ENCODE results near the gene DAZAP1.

Gene DAZAP1

GRCh38 chr19:1416014-1416841 lies 8.8 kb downstream of the DAZAP1 start:
- no CpG with 5 or more reads among the region's 28 CpGs for WGBS, 2 donors (ENCODE audit: extremely low coverage in 2 of 2, insufficient read length in 2 of 2, insufficient replicate concordance in 1 of 2)
- no peak overlapping the region for H3K14ac ChIP-seq (ENCODE audit: low read length)
- peak overlapping the region; percentile 26 for H4K8ac ChIP-seq (ENCODE audit: low read depth, low read length)
- H4K91ac ChIP-seq (ENCODE audit: low read depth, low read length, poor library complexity): no peak overlapping the region
- peak overlapping the region; percentile 59 for H2AK5ac ChIP-seq (ENCODE audit: low read depth, low read length)
- H2BK15ac ChIP-seq (ENCODE audit: low read length): peak overlapping the region; percentile 5
- H3K27me3 ChIP-seq (ENCODE audit: control insufficient read depth in 3 of 3, insufficient read depth in 3 of 3, low read depth in 1 of 3, low read length in 3 of 3): no peaks in the 10 kb centered on the region
- H3K9ac ChIP-seq (ENCODE audit: low read depth, low read length, poor library complexity): peak overlapping the region; percentile 83
- no peak overlapping the region for H3K4ac ChIP-seq (ENCODE audit: low read length)
- peak overlapping the region in 1 of 2 donors; percentile 43 for H3K4me3 ChIP-seq (ENCODE audit: low read length in 2 of 2)
- no peak overlapping the region for H2AFZ ChIP-seq (ENCODE audit: low read length)
- peak overlapping the region; percentile 25 for H3K23ac ChIP-seq (ENCODE audit: low read depth, low read length, poor library complexity)
- H3K9me3 ChIP-seq (replicated peaks in 1 of 2; ENCODE audit: control insufficient read depth in 2 of 2, insufficient read depth in 1 of 2, low read depth in 1 of 2, low read length in 2 of 2): no peaks in the 10 kb centered on the region
- DNase-seq (ENCODE audit: low spot score): no peak
- H3K4me1 ChIP-seq (ENCODE audit: control insufficient read depth in 2 of 2, insufficient read depth in 1 of 2, low read depth in 1 of 2, low read length in 2 of 2): peaks cover 18 to 19% of the 10 kb centered on the region in 2 donors
- peak overlapping the region; percentile 24 for H3K18ac ChIP-seq (ENCODE audit: low read length)
- peak overlapping the region; percentile 85 for H2BK12ac ChIP-seq (ENCODE audit: low read length)
- peaks cover 43% of the 10 kb centered on the region for H3K79me1 ChIP-seq (ENCODE audit: low read depth, low read length)
- peak overlapping the region; percentile 37 for H3K4me2 ChIP-seq (ENCODE audit: insufficient read depth, low read length, poor library complexity, severe bottlenecking)
- peaks cover 34 to 77% of the 10 kb centered on the region in 2 donors for H3K36me3 ChIP-seq (replicated peaks in 1 of 2; ENCODE audit: control insufficient read depth in 2 of 2, insufficient read depth in 2 of 2, low read length in 2 of 2)
- H2BK5ac ChIP-seq (ENCODE audit: low read length): no peak overlapping the region
- H3K27ac ChIP-seq (replicated peaks; ENCODE audit: low read length): no peak overlapping the region
- H2BK120ac ChIP-seq (ENCODE audit: low read depth, low read length): no peak overlapping the region

- no peak overlapping the region for H2BK120ac ChIP-seq (ENCODE audit: low read depth, low read length)
- DNase-seq (ENCODE audit: low spot score): no peak
- no peak overlapping the region for H3K4me3 ChIP-seq (ENCODE audit: low read length in 2 of 2)
- H2BK15ac ChIP-seq (ENCODE audit: low read length): no peak overlapping the region
- H2AFZ ChIP-seq (ENCODE audit: low read length): no peak overlapping the region
- H4K8ac ChIP-seq (ENCODE audit: low read depth, low read length): no peak overlapping the region
- H3K14ac ChIP-seq (ENCODE audit: low read length): no peak overlapping the region
- H3K18ac ChIP-seq (ENCODE audit: low read length): no peak overlapping the region
- no peak overlapping the region for H3K4me2 ChIP-seq (ENCODE audit: insufficient read depth, low read length, poor library complexity, severe bottlenecking)
- H3K79me1 ChIP-seq (ENCODE audit: low read depth, low read length): peaks cover 37% of the 10 kb centered on the region
- no peak overlapping the region for H2AK5ac ChIP-seq (ENCODE audit: low read depth, low read length)
- no peak overlapping the region for H2BK5ac ChIP-seq (ENCODE audit: low read length)
- H3K4ac ChIP-seq (ENCODE audit: low read length): no peak overlapping the region
- H3K36me3 ChIP-seq (replicated peaks in 1 of 2; ENCODE audit: control insufficient read depth in 2 of 2, insufficient read depth in 2 of 2, low read length in 2 of 2): peaks cover 36 to 78% of the 10 kb centered on the region in 2 donors
- peaks cover 17% of the 10 kb centered on the region in 2 donors for H3K4me1 ChIP-seq (ENCODE audit: control insufficient read depth in 2 of 2, insufficient read depth in 1 of 2, low read depth in 1 of 2, low read length in 2 of 2)
- no peak overlapping the region for H3K23ac ChIP-seq (ENCODE audit: low read depth, low read length, poor library complexity)
- no peak overlapping the region for H2BK12ac ChIP-seq (ENCODE audit: low read length)
- no peak overlapping the region for H3K9ac ChIP-seq (ENCODE audit: low read depth, low read length, poor library complexity)
- H3K27me3 ChIP-seq (ENCODE audit: control insufficient read depth in 3 of 3, insufficient read depth in 3 of 3, low read depth in 1 of 3, low read length in 3 of 3): no peaks in the 10 kb centered on the region
- no peaks in the 10 kb centered on the region for H3K9me3 ChIP-seq (replicated peaks in 1 of 2; ENCODE audit: control insufficient read depth in 2 of 2, insufficient read depth in 1 of 2, low read depth in 1 of 2, low read length in 2 of 2)
- WGBS, 2 donors (ENCODE audit: extremely low coverage in 2 of 2, insufficient read length in 2 of 2, insufficient replicate concordance in 1 of 2): no CpG with 5 or more reads among the region's 21 CpGs
- no peak overlapping the region for H4K91ac ChIP-seq (ENCODE audit: low read depth, low read length, poor library complexity)
- H3K27ac ChIP-seq (replicated peaks; ENCODE audit: low read length): no peak overlapping the region
Observed at GRCh38 chr19:1417145-1417544, 9.8 kb downstream of the DAZAP1 start.

GRCh38 chr19:1417681-1418495 lies 10.5 kb downstream of the DAZAP1 start:
- no peak overlapping the region for H2AK5ac ChIP-seq (ENCODE audit: low read depth, low read length)
- no peak overlapping the region for H3K23ac ChIP-seq (ENCODE audit: low read depth, low read length, poor library complexity)
- H2BK5ac ChIP-seq (ENCODE audit: low read length): no peak overlapping the region
- H2AFZ ChIP-seq (ENCODE audit: low read length): no peak overlapping the region
- H3K9ac ChIP-seq (ENCODE audit: low read depth, low read length, poor library complexity): no peak overlapping the region
- no peak overlapping the region for H2BK12ac ChIP-seq (ENCODE audit: low read length)
- DNase-seq (ENCODE audit: low spot score): no peak
- H3K79me1 ChIP-seq (ENCODE audit: low read depth, low read length): peaks cover 33% of the 10 kb centered on the region
- no peaks in the 10 kb centered on the region for H3K9me3 ChIP-seq (replicated peaks in 1 of 2; ENCODE audit: control insufficient read depth in 2 of 2, insufficient read depth in 1 of 2, low read depth in 1 of 2, low read length in 2 of 2)
- H3K18ac ChIP-seq (ENCODE audit: low read length): no peak overlapping the region
- no peak overlapping the region for H2BK15ac ChIP-seq (ENCODE audit: low read length)
- no peak overlapping the region for H2BK120ac ChIP-seq (ENCODE audit: low read depth, low read length)
- peaks cover 37 to 80% of the 10 kb centered on the region in 2 donors for H3K36me3 ChIP-seq (replicated peaks in 1 of 2; ENCODE audit: control insufficient read depth in 2 of 2, insufficient read depth in 2 of 2, low read length in 2 of 2)
- no peaks in the 10 kb centered on the region for H3K27me3 ChIP-seq (ENCODE audit: control insufficient read depth in 3 of 3, insufficient read depth in 3 of 3, low read depth in 1 of 3, low read length in 3 of 3)
- no peak overlapping the region for H4K91ac ChIP-seq (ENCODE audit: low read depth, low read length, poor library complexity)
- H3K14ac ChIP-seq (ENCODE audit: low read length): no peak overlapping the region
- H3K4ac ChIP-seq (ENCODE audit: low read length): no peak overlapping the region
- H3K4me3 ChIP-seq (ENCODE audit: low read length in 2 of 2): no peak overlapping the region
- H3K4me2 ChIP-seq (ENCODE audit: insufficient read depth, low read length, poor library complexity, severe bottlenecking): no peak overlapping the region
- no peak overlapping the region for H3K27ac ChIP-seq (replicated peaks; ENCODE audit: low read length)
- no CpG with 5 or more reads among the region's 30 CpGs for WGBS, 2 donors (ENCODE audit: extremely low coverage in 2 of 2, insufficient read length in 2 of 2, insufficient replicate concordance in 1 of 2)
- H3K4me1 ChIP-seq (ENCODE audit: control insufficient read depth in 2 of 2, insufficient read depth in 1 of 2, low read depth in 1 of 2, low read length in 2 of 2): peaks cover 17% of the 10 kb centered on the region in 2 donors
- H4K8ac ChIP-seq (ENCODE audit: low read depth, low read length): no peak overlapping the region

GRCh38 chr19:1418496-1418775 lies 11.1 kb downstream of the DAZAP1 start:
- Histone ChIP-seq H3K36me3 (replicated peaks in 1 of 2; ENCODE audit: control insufficient read depth in 2 of 2, insufficient read depth in 2 of 2, low read length in 2 of 2) (peaks cover 37 to 80% of the 10 kb centered on the region in 2 donors), H3K9ac (ENCODE audit: low read depth, low read length, poor library complexity) (no peak overlapping the region), H3K27me3 (ENCODE audit: control insufficient read depth in 3 of 3, insufficient read depth in 3 of 3, low read depth in 1 of 3, low read length in 3 of 3) (no peaks in the 10 kb centered on the region), H4K8ac (ENCODE audit: low read depth, low read length) (no peak overlapping the region), H3K4me3 (ENCODE audit: low read length in 2 of 2) (no peak overlapping the region), H2BK5ac (ENCODE audit: low read length) (no peak overlapping the region), H3K9me3 (replicated peaks in 1 of 2; ENCODE audit: control insufficient read depth in 2 of 2, insufficient read depth in 1 of 2, low read depth in 1 of 2, low read length in 2 of 2) (no peaks in the 10 kb centered on the region), H3K4ac (ENCODE audit: low read length) (no peak overlapping the region), H4K91ac (ENCODE audit: low read depth, low read length, poor library complexity) (no peak overlapping the region), H3K18ac (ENCODE audit: low read length) (no peak overlapping the region), H3K4me2 (ENCODE audit: insufficient read depth, low read length, poor library complexity, severe bottlenecking) (no peak overlapping the region), H3K79me1 (ENCODE audit: low read depth, low read length) (peaks cover 32% of the 10 kb centered on the region), H3K4me1 (ENCODE audit: control insufficient read depth in 2 of 2, insufficient read depth in 1 of 2, low read depth in 1 of 2, low read length in 2 of 2) (peaks cover 17 to 18% of the 10 kb centered on the region in 2 donors), H2BK120ac (ENCODE audit: low read depth, low read length) (no peak overlapping the region), H3K27ac (replicated peaks; ENCODE audit: low read length) (no peak overlapping the region), H3K14ac (ENCODE audit: low read length) (no peak overlapping the region), H2BK15ac (ENCODE audit: low read length) (no peak overlapping the region), H2AK5ac (ENCODE audit: low read depth, low read length) (no peak overlapping the region), H2AFZ (ENCODE audit: low read length) (no peak overlapping the region), H2BK12ac (ENCODE audit: low read length) (no peak overlapping the region), H3K23ac (ENCODE audit: low read depth, low read length, poor library complexity) (no peak overlapping the region)
- no peak for DNase-seq (ENCODE audit: low spot score)
- WGBS, 2 donors (ENCODE audit: extremely low coverage in 2 of 2, insufficient read length in 2 of 2, insufficient replicate concordance in 1 of 2): no CpG with 5 or more reads among the region's 13 CpGs
